DND-41 (cell line): ENCODE data around the gene BAAT.

Experiments
- EZH2 ChIP-seq: IDR thresholded peaks from 3 replicates; pipeline ENCODE4 v1.6.1; 2012; ENCODE audit warnings: borderline replicate concordance, low read depth, mild to moderate bottlenecking, moderate library complexity, low read length, inconsistent platforms; ENCODE audit not compliant: severe bottlenecking
- TF ChIP-seq, protein P1 (sequence below): IDR thresholded peaks from 2 replicates; pipeline ENCODE4 v1.5.1; 2012; ENCODE audit warnings: borderline replicate concordance, low read length, moderate library complexity, mild to moderate bottlenecking; ENCODE audit not compliant: poor library complexity, severe bottlenecking; ENCODE audit errors: extremely low read depth

DNA sequence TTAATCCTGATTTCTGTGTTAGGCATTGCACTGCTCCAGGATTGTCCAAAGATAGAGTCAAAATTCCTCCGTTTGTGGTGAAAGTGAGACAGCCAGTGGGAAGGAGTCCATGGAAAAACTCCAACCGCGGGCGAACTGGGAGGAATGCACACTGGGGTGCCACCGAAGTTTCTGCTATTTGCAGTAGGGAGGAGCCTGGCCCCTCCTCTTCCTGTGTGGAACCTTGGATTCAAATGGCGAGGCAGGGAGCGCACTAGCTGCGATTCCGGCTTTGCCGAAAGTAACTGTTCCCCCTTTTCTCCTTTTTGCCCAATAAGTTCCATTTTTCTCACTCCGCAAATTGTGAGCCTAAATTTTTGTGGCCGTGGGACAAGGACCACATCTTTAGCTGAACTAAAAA, 9.3 kb downstream of the BAAT start:
- TF ChIP-seq, protein P1, sequence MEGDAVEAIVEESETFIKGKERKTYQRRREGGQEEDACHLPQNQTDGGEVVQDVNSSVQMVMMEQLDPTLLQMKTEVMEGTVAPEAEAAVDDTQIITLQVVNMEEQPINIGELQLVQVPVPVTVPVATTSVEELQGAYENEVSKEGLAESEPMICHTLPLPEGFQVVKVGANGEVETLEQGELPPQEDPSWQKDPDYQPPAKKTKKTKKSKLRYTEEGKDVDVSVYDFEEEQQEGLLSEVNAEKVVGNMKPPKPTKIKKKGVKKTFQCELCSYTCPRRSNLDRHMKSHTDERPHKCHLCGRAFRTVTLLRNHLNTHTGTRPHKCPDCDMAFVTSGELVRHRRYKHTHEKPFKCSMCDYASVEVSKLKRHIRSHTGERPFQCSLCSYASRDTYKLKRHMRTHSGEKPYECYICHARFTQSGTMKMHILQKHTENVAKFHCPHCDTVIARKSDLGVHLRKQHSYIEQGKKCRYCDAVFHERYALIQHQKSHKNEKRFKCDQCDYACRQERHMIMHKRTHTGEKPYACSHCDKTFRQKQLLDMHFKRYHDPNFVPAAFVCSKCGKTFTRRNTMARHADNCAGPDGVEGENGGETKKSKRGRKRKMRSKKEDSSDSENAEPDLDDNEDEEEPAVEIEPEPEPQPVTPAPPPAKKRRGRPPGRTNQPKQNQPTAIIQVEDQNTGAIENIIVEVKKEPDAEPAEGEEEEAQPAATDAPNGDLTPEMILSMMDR, result no peak
- TF ChIP-seq EZH2, result no peak
